ENCODE results near the gene MACROD1.

- TF ChIP-seq POLR2A (IDR thresholded peaks at IDR 0.05; ENCODE audit: low read depth, low read length): no peak
- TF ChIP-seq POLR2AphosphoS5 (IDR thresholded peaks at IDR 0.05; ENCODE audit: low read depth, low read length): no peak
- no peak for TF ChIP-seq TAF1 (IDR thresholded peaks at IDR 0.05; ENCODE audit: low read depth, low read length)
- TF ChIP-seq PAX5 (IDR thresholded peaks at IDR 0.05; ENCODE audit: insufficient read depth, low read length, severe bottlenecking): no peak
Measured at GRCh38 chr11:64134963-64135362, 30.9 kb downstream of the MACROD1 start.
